Lower leg skin (tissue), 3 donors: ENCODE measurements around the gene SORL1.

Experiments
- POLR2A ChIP-seq, 2 donors: fragments of 450-650 bp; IDR thresholded peaks; one replicate each; pipeline ENCODE4 v1.6.1; 2016 to 2017; ENCODE audit warnings: antibody characterized with exemption in 2 of 2, mild to moderate bottlenecking in 1 of 2, moderate library complexity in 1 of 2
- TF ChIP-seq, protein P1 (sequence below), 3 donors: fragments of 450-650 bp; IDR thresholded peaks; one replicate each; pipeline ENCODE4 v1.5.1; 2016; ENCODE audit warnings: antibody characterized with exemption in 3 of 3, mild to moderate bottlenecking in 3 of 3, moderate library complexity in 2 of 3

DNA sequence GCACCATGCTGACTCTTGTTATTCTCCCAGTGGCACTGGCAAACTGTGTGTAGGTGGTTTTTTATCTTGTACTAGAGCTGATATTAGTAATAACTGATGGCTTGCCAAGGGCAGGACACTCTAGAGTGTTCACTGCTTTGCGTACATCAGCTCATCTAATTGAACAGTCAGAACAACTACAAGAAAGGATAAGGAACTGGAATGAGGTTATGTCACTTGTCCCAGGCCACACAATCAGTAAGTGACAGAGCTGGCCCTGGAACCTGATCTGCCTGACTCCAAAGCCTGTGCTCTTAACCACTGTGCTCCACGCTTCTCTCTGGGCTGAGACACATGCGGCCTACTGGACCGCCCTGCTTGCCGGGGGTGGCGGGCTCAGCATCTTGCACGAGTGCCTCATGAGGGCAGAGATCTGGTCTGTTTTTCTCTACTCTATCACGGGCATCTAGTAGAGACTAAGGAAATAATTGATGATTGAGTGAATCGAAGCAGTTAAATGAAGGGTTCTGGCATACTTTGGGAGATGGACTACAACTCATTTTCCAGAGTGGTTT lies 156.5 kb downstream of the SORL1 start:
- TF ChIP-seq, protein P1, sequence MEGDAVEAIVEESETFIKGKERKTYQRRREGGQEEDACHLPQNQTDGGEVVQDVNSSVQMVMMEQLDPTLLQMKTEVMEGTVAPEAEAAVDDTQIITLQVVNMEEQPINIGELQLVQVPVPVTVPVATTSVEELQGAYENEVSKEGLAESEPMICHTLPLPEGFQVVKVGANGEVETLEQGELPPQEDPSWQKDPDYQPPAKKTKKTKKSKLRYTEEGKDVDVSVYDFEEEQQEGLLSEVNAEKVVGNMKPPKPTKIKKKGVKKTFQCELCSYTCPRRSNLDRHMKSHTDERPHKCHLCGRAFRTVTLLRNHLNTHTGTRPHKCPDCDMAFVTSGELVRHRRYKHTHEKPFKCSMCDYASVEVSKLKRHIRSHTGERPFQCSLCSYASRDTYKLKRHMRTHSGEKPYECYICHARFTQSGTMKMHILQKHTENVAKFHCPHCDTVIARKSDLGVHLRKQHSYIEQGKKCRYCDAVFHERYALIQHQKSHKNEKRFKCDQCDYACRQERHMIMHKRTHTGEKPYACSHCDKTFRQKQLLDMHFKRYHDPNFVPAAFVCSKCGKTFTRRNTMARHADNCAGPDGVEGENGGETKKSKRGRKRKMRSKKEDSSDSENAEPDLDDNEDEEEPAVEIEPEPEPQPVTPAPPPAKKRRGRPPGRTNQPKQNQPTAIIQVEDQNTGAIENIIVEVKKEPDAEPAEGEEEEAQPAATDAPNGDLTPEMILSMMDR (IDR thresholded peaks at IDR 0.05) = no peak
- no peak for TF ChIP-seq POLR2A (IDR thresholded peaks at IDR 0.05)
